IMR-90 (cell line): Measurements from ENCODE around the gene FNBP1. TPM values are rescaled to one million over a fixed set of nuclear protein-coding genes. Genes with fewer than 3 reads are reported as not detected.

Experiments
- ATAC-seq: fragments of 200-7000 bp; cut with Tn5 transposase; 2 replicates; pipeline ENCODE4 v1.9.1; 2020; ENCODE audit warnings: low read depth, mild to moderate bottlenecking, moderate library complexity
- BruUV-seq: library from RNA; stranded (reverse); fragments of 400-500 nt; replicated peaks from 2 replicates; lab custom pipeline; 2021; lab: Mats Ljungman, UMichigan
- CTCF ChIA-PET: fragments of 300-600 bp; formaldehyde crosslinking; extraction: SDS; loops from one replicate; lab custom pipeline; 2021; ENCODE audit warnings: antibody characterized with exemption; lab: Yijun Ruan, JAX
- POLR2A ChIA-PET: fragments of 300-600 bp; sonication (Branson Sonifier 250); formaldehyde crosslinking; loops from one replicate; lab custom pipeline; 2022; ENCODE audit warnings: antibody characterized with exemption; ENCODE audit not compliant: unreplicated experiment; lab: Charles Lee
- DNase-seq: peaks from one replicate; pipeline ENCODE4 v3.0.0; 2013
- H2AFZ ChIP-seq: replicated peaks from 2 replicates; pipeline ENCODE3; 2013; ENCODE audit warnings: low read length, mild to moderate bottlenecking; ENCODE audit not compliant: poor library complexity
- H2AK5ac ChIP-seq: 2 replicates; pipeline ENCODE4 v1.6.1; 2013; ENCODE audit warnings: low read depth, low read length, inconsistent platforms
- H2AK9ac ChIP-seq: replicated peaks from 2 replicates; pipeline ENCODE3; 2013; ENCODE audit warnings: mild to moderate bottlenecking, low read depth, low read length, moderate library complexity; ENCODE audit not compliant: poor library complexity
- H2BK120ac ChIP-seq: 2 replicates; pipeline ENCODE4 v1.6.1; 2013; ENCODE audit warnings: low read depth, low read length, inconsistent platforms
- H2BK15ac ChIP-seq: 3 replicates; pipeline ENCODE4 v1.6.1; 2013; ENCODE audit warnings: low read depth, low read length, inconsistent platforms
- H2BK20ac ChIP-seq: 2 replicates; pipeline ENCODE4 v1.6.1; 2013; ENCODE audit warnings: low read depth, mild to moderate bottlenecking, inconsistent platforms, low read length, moderate library complexity
- H2BK5ac ChIP-seq: 2 replicates; pipeline ENCODE4 v1.6.1; 2013; ENCODE audit warnings: mild to moderate bottlenecking, low read depth, low read length, inconsistent platforms; ENCODE audit not compliant: poor library complexity, severe bottlenecking
- H3K14ac ChIP-seq: replicated peaks from 2 replicates; pipeline ENCODE4 v1.6.1; 2013; ENCODE audit warnings: low read depth, low read length, inconsistent platforms
- H3K18ac ChIP-seq: 2 replicates; pipeline ENCODE4 v1.6.1; 2013; ENCODE audit warnings: low read depth, low read length, control low read depth
- H3K23ac ChIP-seq: 2 replicates; pipeline ENCODE4 v1.6.1; 2013; ENCODE audit warnings: low read depth, low read length, inconsistent platforms
- H3K27ac ChIP-seq: 2 replicates; pipeline ENCODE4 v1.5.1; 2013; ENCODE audit warnings: mild to moderate bottlenecking, control low read depth, low read length; ENCODE audit not compliant: insufficient read depth
- H3K27me3 ChIP-seq: 2 replicates; pipeline ENCODE4 v1.6.1; 2013; ENCODE audit warnings: low read length; ENCODE audit not compliant: control insufficient read depth, insufficient read depth
- H3K36me3 ChIP-seq: 2 replicates; pipeline ENCODE4 v1.6.1; 2013; ENCODE audit warnings: low read length, mixed read lengths; ENCODE audit not compliant: control insufficient read depth, insufficient read depth
- H3K4ac ChIP-seq: 2 replicates; pipeline ENCODE4 v1.6.1; 2013; ENCODE audit warnings: low read depth, low read length, inconsistent platforms
- H3K4me1 ChIP-seq: 2 replicates; pipeline ENCODE4 v1.6.1; 2013; ENCODE audit warnings: low read length, mixed read lengths; ENCODE audit not compliant: control insufficient read depth, insufficient read depth
- H3K4me2 ChIP-seq: 2 replicates; pipeline ENCODE4 v1.6.1; 2013; ENCODE audit warnings: low read depth, mild to moderate bottlenecking, control low read depth, low read length, moderate library complexity
- H3K4me3 ChIP-seq: 2 replicates; pipeline ENCODE4 v1.5.1; 2013; ENCODE audit warnings: low read depth, mild to moderate bottlenecking, control low read depth, low read length, moderate library complexity; ENCODE audit not compliant: insufficient read depth
- H3K56ac ChIP-seq: 2 replicates; pipeline ENCODE4 v1.6.1; 2013; ENCODE audit warnings: low read length, inconsistent platforms; ENCODE audit not compliant: insufficient read depth; ENCODE audit errors: extremely low read depth
- H3K79me1 ChIP-seq, 2 experiments: 2 replicates each; pipeline ENCODE4 v1.6.1; 2013; ENCODE audit warnings: low read length in 2 of 2, inconsistent platforms in 1 of 2, low read depth in 1 of 2
- H3K9ac ChIP-seq: 2 replicates; pipeline ENCODE4 v1.6.1; 2013; ENCODE audit warnings: low read depth, low read length, control low read depth
- H3K9me1 ChIP-seq: 2 replicates; pipeline ENCODE4 v1.6.1; 2013; ENCODE audit warnings: low read length, inconsistent platforms; ENCODE audit not compliant: insufficient read depth
- H3K9me3 ChIP-seq: 2 replicates; pipeline ENCODE4 v1.6.1; 2013; ENCODE audit warnings: low read length; ENCODE audit not compliant: control insufficient read depth, insufficient read depth
- H4K20me1 ChIP-seq: 2 replicates; pipeline ENCODE4 v1.6.1; 2013; ENCODE audit warnings: low read length, inconsistent platforms; ENCODE audit not compliant: insufficient read depth
- H4K5ac ChIP-seq: 2 replicates; pipeline ENCODE4 v1.6.1; 2013; ENCODE audit warnings: mild to moderate bottlenecking, low read depth, low read length, control low read depth
- H4K8ac ChIP-seq, 2 experiments: 2 replicates each; pipeline ENCODE4 v1.6.1; 2013; ENCODE audit warnings: low read depth in 2 of 2, low read length in 2 of 2, control low read depth in 1 of 2, inconsistent platforms in 1 of 2
- H4K91ac ChIP-seq: 2 replicates; pipeline ENCODE4 v1.6.1; 2013; ENCODE audit warnings: low read depth, low read length, inconsistent platforms; ENCODE audit not compliant: insufficient read depth
- CEBPB ChIP-seq: IDR thresholded peaks from 2 replicates; pipeline ENCODE4 v1.6.1; 2012; ENCODE audit warnings: low read depth, low read length, improper control_type of control experiment
- CHD1 ChIP-seq: IDR thresholded peaks from 2 replicates; pipeline ENCODE4 v1.6.1; 2012; ENCODE audit warnings: low read depth, low read length, improper control_type of control experiment
- FOS ChIP-seq: fragments of 150-350 bp; IDR thresholded peaks from 2 replicates; pipeline ENCODE4 v1.6.1; 2016; ENCODE audit warnings: low read depth, low read length
- MAFK ChIP-seq: IDR thresholded peaks from 2 replicates; pipeline ENCODE4 v1.6.1; 2012; ENCODE audit warnings: low read depth, low read length, improper control_type of control experiment
- NFE2L2 ChIP-seq: fragments of 150-350 bp; IDR thresholded peaks from 2 replicates; pipeline ENCODE4 v1.6.1; 2016; ENCODE audit warnings: low read depth, mild to moderate bottlenecking, low read length
- RAD21 ChIP-seq: IDR thresholded peaks from 2 replicates; pipeline ENCODE4 v1.6.1; 2012; ENCODE audit warnings: low read length, improper control_type of control experiment
- RFX5 ChIP-seq: IDR thresholded peaks from 2 replicates; pipeline ENCODE4 v1.8.0; 2012; ENCODE audit warnings: low read depth, mild to moderate bottlenecking, low read length, moderate library complexity
- SMC3 ChIP-seq: fragments of 150-350 bp; IDR thresholded peaks from 2 replicates; pipeline ENCODE4 v1.6.1; 2016; ENCODE audit warnings: low read depth, mild to moderate bottlenecking, antibody characterized with exemption, low read length, moderate library complexity
- WGBS, 2 experiments: methylation state at CpG; one replicate each; pipeline versions ENCODE4 v1.1.5 to v1.1.7; 2013; ENCODE audit warnings: missing lambda C conversion rate in 2 of 2; ENCODE audit not compliant: insufficient read length in 1 of 2; ENCODE audit errors: extremely low coverage in 2 of 2; 5-methylcytosine and 5-hydroxymethylcytosine counted together
- dilution Hi-C: fragments of 300-500 bp; cut with HindIII; formaldehyde crosslinking; loops from one replicate; pipeline ENCODE4 v1.14.3; 2018; ENCODE audit warnings: low sequenced_read_pairs; ENCODE audit not compliant: unreplicated experiment
- in situ Hi-C: fragments of 300-500 bp; cut with MboI; formaldehyde crosslinking; loops from 3 replicates; pipeline ENCODE4 v1.14.3; 2019; ENCODE audit warnings: low sequenced_read_pairs, inconsistent platforms, mixed read lengths
- intact Hi-C: fragments of 100-400 bp; cut with micrococcal nuclease; formaldehyde crosslinking; loops from 2 replicates; pipeline ENCODE4 v1.10.0; 2022
- polyA plus RNA-seq, 3 experiments: library from polyadenylated mRNA; depleted of rRNA; stranded (reverse); fragments of >200 nt; gene quantifications; 2 replicates each; pipeline ENCODE4 v1.2.3, GENCODE V29; 2012; ENCODE audit warnings: low replicate concordance in 1 of 3
- total RNA-seq: library from RNA; depleted of rRNA; stranded (reverse); fragments of >200 nt; gene quantifications from 2 replicates; pipeline ENCODE4 v1.2.3, GENCODE V29; 2012
- TF ChIP-seq, protein P1 (sequence below): fragments of 150-350 bp; IDR thresholded peaks from 2 replicates; pipeline ENCODE4 v1.6.1; 2017; ENCODE audit warnings: mild to moderate bottlenecking, antibody characterized with exemption, low read length, low read depth
- TF ChIP-seq, protein P2 (sequence below): fragments of 150-350 bp; IDR thresholded peaks from 2 replicates; pipeline ENCODE4 v1.6.1; 2016; ENCODE audit warnings: low read depth, mild to moderate bottlenecking, low read length, moderate library complexity, borderline replicate concordance

FNBP1 gene
- total and polyA plus RNA-seq, 2 of the 4 experiments (the other 2 are of a cell fraction) = 10.3 to 15.4 TPM

DNA sequence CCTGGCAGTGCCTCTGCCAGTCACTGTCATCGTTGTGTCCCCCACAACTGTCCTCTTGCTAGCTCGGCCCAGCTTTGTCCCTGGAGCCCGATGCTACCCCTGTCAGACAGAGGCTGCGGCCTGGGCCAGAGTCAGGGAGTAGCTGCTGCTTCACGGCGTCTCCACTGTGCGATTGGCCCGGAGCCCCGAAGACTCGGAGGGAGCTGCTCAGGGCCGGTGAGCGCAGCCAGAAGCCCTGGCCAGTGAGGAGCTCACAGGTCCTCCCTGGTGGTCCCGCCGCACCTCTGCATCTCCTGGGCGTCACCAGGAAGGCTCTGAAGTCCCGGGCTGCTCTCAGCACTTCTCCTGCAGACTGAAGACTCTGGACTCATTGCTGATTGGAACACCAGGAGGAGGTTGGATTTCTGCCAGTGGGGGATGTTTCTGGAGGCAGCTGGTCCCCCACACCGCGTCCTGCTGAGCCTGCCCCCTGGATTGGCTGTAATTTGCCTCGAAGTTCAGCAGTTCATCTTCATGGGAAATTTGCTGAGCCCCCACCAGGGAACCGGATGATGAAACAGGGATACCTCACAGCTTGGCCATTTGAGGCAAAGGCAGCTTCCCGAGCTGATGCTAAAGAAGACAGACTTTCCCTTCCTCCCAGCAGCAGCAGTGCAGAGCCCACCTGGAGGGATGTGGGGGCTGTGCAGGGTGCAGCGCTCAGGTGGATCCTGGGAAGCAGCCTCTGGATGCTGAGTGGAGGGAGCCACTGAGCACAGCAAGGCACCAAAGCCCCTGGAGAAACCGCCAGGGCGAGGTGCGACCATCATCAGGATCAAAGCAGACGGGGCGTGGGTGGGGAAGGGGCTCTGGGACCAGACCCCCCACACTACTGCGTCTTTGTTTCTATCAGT is 162.1 kb downstream of the FNBP1 start (continued):
- TF ChIP-seq, protein P1, sequence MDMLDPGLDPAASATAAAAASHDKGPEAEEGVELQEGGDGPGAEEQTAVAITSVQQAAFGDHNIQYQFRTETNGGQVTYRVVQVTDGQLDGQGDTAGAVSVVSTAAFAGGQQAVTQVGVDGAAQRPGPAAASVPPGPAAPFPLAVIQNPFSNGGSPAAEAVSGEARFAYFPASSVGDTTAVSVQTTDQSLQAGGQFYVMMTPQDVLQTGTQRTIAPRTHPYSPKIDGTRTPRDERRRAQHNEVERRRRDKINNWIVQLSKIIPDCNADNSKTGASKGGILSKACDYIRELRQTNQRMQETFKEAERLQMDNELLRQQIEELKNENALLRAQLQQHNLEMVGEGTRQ = no peak

DNA sequence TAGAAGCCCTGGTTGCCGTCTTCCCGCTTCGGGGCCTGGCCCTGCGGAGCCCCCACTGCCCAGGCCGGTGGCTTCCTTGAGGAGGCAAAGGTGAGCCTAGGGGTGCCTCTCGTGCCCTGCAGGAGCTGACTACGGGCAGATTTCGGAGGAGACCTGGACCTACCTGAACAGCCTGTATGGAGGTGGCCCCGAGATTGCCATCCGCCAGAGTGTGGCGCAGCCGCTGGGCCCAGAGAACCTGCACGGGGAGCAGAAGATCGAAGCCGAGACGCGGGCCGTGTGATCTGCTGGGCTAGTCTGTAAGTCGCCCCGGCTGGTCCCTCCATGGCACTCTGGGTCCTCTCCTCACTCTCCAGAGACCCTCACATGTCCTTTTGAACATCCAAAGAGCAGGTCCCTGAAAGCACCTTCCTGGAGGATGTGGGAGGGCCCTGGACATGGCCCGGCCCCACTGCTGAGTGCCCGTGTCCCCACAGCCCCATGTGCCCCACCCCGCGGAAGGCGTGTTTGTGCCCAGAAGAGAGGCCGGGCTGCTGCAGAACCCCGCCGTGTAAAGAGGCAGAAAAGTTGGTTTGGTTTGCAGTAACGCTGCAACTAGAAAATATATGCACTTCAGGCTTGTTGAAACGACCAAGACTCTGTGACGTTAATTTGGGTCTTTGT is 162.9 kb downstream of the FNBP1 start:
- Histone ChIP-seq H4K20me1 (no peaks in the 10 kb centered on the region), H3K4me1 (peaks cover 5% of the 10 kb centered on the region), H2AK9ac (no peak overlapping the region), H2BK20ac (no peak overlapping the region), H2BK15ac (no peak overlapping the region), H3K79me1 (no peaks in the 10 kb centered on the region), H2AFZ (no peak overlapping the region), H2AK5ac (no peak overlapping the region), H4K8ac (no peak overlapping the region), H3K9me3 (no peaks in the 10 kb centered on the region), H3K4me3 (no peak overlapping the region), H4K5ac (no peak overlapping the region), H3K14ac (no peak overlapping the region), H3K27me3 (no peaks in the 10 kb centered on the region), H3K4me2 (no peak overlapping the region), H3K9ac (no peak overlapping the region), H3K23ac (no peak overlapping the region), H2BK5ac (no peak overlapping the region), H3K18ac (no peak overlapping the region), H4K91ac (no peak overlapping the region), H3K27ac (no peak overlapping the region), H2BK120ac (no peak overlapping the region), H3K36me3 (peaks cover 41% of the 10 kb centered on the region), H3K56ac (no peak overlapping the region), H3K4ac (no peak overlapping the region), H3K9me1 (peaks cover 6% of the 10 kb centered on the region; the same call in 1 of the 2 replicates)
- no peak for DNase-seq
- intact Hi-C loops = loop anchor here (10.0 kb wide), 1 partner anchor 355 kb away; no protein-coding TSS in a partner anchor
- ChIA-PET POLR2A (no interaction called here), CTCF (no interaction called here)
- in situ Hi-C loops = loop anchor here (25.0 kb wide), 1 partner anchor 182 kb away; the partner anchor contains the start of gene GPR107
- dilution Hi-C loops = no loop called here
- no TSS peak for BruUV-seq
- ATAC-seq = no peak
- 96% methylated on average over 12 of the region's 31 CpGs; no CpG with 5 or more reads in 1 of the 2 experiments for WGBS, 2 experiments
- TF ChIP-seq CHD1 = no peak
- no peak for TF ChIP-seq NFE2L2
- no peak for TF ChIP-seq FOS
- TF ChIP-seq CEBPB = no peak
- no peak for TF ChIP-seq MAFK
- TF ChIP-seq SMC3 = no peak
- TF ChIP-seq RFX5 = no peak
- TF ChIP-seq, protein P2, sequence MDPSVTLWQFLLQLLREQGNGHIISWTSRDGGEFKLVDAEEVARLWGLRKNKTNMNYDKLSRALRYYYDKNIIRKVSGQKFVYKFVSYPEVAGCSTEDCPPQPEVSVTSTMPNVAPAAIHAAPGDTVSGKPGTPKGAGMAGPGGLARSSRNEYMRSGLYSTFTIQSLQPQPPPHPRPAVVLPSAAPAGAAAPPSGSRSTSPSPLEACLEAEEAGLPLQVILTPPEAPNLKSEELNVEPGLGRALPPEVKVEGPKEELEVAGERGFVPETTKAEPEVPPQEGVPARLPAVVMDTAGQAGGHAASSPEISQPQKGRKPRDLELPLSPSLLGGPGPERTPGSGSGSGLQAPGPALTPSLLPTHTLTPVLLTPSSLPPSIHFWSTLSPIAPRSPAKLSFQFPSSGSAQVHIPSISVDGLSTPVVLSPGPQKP = no peak
- no peak for TF ChIP-seq RAD21
- TF ChIP-seq, protein P1 = no peak
